HG03095 (cell line): Measurements from ENCODE around the gene NDUFS3.
"Not testable (repeated sequence)": the region's sequence is repeated elsewhere in the genome, so short reads cannot be mapped to it uniquely, and the experiment has no call there.

Source experiments
- ATAC-seq: cut with Tn5 transposase; IDR thresholded peaks from one replicate; pipeline ENCODE4 v1.9.1; 2021; ENCODE audit warnings: moderate library complexity; ENCODE audit not compliant: unreplicated experiment

Gene NDUFS3

GRCh38 chr11:47578524-47579494, at the start of gene NDUFS3, which contains the start of gene KBTBD4:
NDUFS3 (plus strand) TSS chr11:47579074; CDS start chr11:47579092, 18 bp downstream.
KBTBD4 (minus strand) TSS chr11:47578970; CDS start chr11:47578951, 19 bp downstream.
- peak; percentile 90 for ATAC-seq

GRCh38 chr11:47529951-47530350, 48.9 kb upstream of the NDUFS3 start:
- no peak for ATAC-seq

GRCh38 chr11:47530721-47531120, 48.2 kb upstream of the NDUFS3 start:
- not testable (repeated sequence) for ATAC-seq

GRCh38 chr11:47531666-47532065, 47.2 kb upstream of the NDUFS3 start:
- ATAC-seq: no peak

GRCh38 chr11:47532597-47533213, 46.2 kb upstream of the NDUFS3 start:
- ATAC-seq: no peak

- ATAC-seq: no peak
Observed at GRCh38 chr11:47533690-47534151, 45.2 kb upstream of the NDUFS3 start.

GRCh38 chr11:47534704-47535251, 44.1 kb upstream of the NDUFS3 start:
- no peak for ATAC-seq

GRCh38 chr11:47536915-47537314, 42.0 kb upstream of the NDUFS3 start:
- no peak for ATAC-seq

GRCh38 chr11:47538741-47539565, 39.9 kb upstream of the NDUFS3 start:
- ATAC-seq: no peak

GRCh38 chr11:47539681-47540039, 39.2 kb upstream of the NDUFS3 start:
- ATAC-seq: no peak

- no peak for ATAC-seq
Observed at GRCh38 chr11:47541070-47541469, 37.8 kb upstream of the NDUFS3 start.

GRCh38 chr11:47545298-47545697, 33.6 kb upstream of the NDUFS3 start:
- ATAC-seq: no peak

GRCh38 chr11:47546274-47546673, 32.6 kb upstream of the NDUFS3 start:
- ATAC-seq: not testable (repeated sequence)

- ATAC-seq: no peak
Observed at GRCh38 chr11:47550288-47551047, 28.4 kb upstream of the NDUFS3 start.

- ATAC-seq: no peak
Observed at GRCh38 chr11:47551086-47551485, 27.8 kb upstream of the NDUFS3 start.

- ATAC-seq: peak; percentile 2
Observed at GRCh38 chr11:47552056-47552565, 26.8 kb upstream of the NDUFS3 start.

- ATAC-seq: peak; percentile 91
Observed at GRCh38 chr11:47552566-47553405, 26.1 kb upstream of the NDUFS3 start, which contains the start of gene CELF1. CELF1 (minus strand) TSS chr11:47553132; CDS start chr11:47499523, 53,609 bp downstream.

GRCh38 chr11:47553406-47553743, 25.5 kb upstream of the NDUFS3 start:
- peak; percentile 16 for ATAC-seq

- ATAC-seq: not testable (repeated sequence)
Observed at GRCh38 chr11:47557004-47557403, 21.9 kb upstream of the NDUFS3 start.
